HEK293 (cell line): Measurements from ENCODE around the gene PIF1.

Experiments used
- GLIS2 ChIP-seq: fragments of 450-650 bp; formaldehyde crosslinking; IDR thresholded peaks from 2 replicates; pipeline ENCODE4 v1.5.1; 2016; ENCODE audit warnings: missing biosample characterization, missing genetic modification characterization
- MZF1 ChIP-seq: fragments of 450-650 bp; formaldehyde crosslinking; IDR thresholded peaks from 2 replicates; pipeline ENCODE4 v1.5.1; 2017; ENCODE audit warnings: missing biosample characterization, missing genetic modification characterization, borderline replicate concordance
- ZBTB7A ChIP-seq: fragments of 450-650 bp; formaldehyde crosslinking; IDR thresholded peaks from 2 replicates; pipeline ENCODE4 v1.5.1; 2016; ENCODE audit warnings: low read depth, missing biosample characterization, missing genetic modification characterization
- ZNF37A ChIP-seq: fragments of 450-650 bp; IDR thresholded peaks from 2 replicates; pipeline ENCODE4 v1.5.1; 2018; ENCODE audit warnings: missing biosample characterization, missing genetic modification characterization
- ZNF660 ChIP-seq: fragments of 450-650 bp; IDR thresholded peaks from 2 replicates; pipeline ENCODE4 v1.5.1; 2018; ENCODE audit warnings: missing biosample characterization, mild to moderate bottlenecking, missing genetic modification characterization
- ZNF670 ChIP-seq: fragments of 450-650 bp; formaldehyde crosslinking; IDR thresholded peaks from 2 replicates; pipeline ENCODE4 v1.5.1; 2016; ENCODE audit warnings: missing biosample characterization, missing genetic modification characterization, low read depth
- TF ChIP-seq, protein P1 (sequence below): fragments of 450-650 bp; formaldehyde crosslinking; IDR thresholded peaks from 2 replicates; pipeline ENCODE4 v1.5.1; 2016; ENCODE audit warnings: missing biosample characterization, missing genetic modification characterization
- TF ChIP-seq, protein P2 (sequence below): fragments of 450-650 bp; formaldehyde crosslinking; IDR thresholded peaks from 2 replicates; pipeline ENCODE4 v1.5.1; 2016; ENCODE audit warnings: missing biosample characterization, missing genetic modification characterization
- TF ChIP-seq, protein P3 (sequence below): fragments of 450-650 bp; formaldehyde crosslinking; IDR thresholded peaks from 2 replicates; pipeline ENCODE4 v1.5.1; 2016; ENCODE audit warnings: missing biosample characterization, missing genetic modification characterization

DNA sequence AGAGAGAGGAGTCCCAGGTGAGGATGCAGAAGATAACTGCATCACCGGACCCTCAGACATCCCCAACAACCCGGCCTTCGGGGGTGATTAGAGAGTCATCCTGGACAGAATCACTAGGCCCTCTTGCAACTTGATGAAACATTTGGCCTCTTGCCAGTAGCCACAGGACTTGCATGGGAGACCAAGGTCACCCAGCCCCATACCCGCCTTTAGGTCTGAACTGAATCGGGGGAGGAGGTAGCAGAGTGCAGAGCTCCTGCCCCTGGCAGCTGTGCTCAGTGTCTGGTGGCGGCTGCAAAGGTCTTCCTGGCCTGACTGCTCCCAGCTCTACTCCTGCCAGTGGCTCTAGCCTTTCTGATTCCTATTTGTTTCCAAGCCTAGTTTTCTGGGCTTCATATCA lies 12.4 kb downstream of the PIF1 start:
- TF ChIP-seq, protein P1, sequence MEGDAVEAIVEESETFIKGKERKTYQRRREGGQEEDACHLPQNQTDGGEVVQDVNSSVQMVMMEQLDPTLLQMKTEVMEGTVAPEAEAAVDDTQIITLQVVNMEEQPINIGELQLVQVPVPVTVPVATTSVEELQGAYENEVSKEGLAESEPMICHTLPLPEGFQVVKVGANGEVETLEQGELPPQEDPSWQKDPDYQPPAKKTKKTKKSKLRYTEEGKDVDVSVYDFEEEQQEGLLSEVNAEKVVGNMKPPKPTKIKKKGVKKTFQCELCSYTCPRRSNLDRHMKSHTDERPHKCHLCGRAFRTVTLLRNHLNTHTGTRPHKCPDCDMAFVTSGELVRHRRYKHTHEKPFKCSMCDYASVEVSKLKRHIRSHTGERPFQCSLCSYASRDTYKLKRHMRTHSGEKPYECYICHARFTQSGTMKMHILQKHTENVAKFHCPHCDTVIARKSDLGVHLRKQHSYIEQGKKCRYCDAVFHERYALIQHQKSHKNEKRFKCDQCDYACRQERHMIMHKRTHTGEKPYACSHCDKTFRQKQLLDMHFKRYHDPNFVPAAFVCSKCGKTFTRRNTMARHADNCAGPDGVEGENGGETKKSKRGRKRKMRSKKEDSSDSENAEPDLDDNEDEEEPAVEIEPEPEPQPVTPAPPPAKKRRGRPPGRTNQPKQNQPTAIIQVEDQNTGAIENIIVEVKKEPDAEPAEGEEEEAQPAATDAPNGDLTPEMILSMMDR = no peak
- TF ChIP-seq ZNF37A (tag by site-specific recombination) (no peak), ZBTB7A (tag by site-specific recombination) (no peak), ZNF670 (no peak), GLIS2 (no peak), MZF1 (tag by site-specific recombination) (no peak), ZNF660 (no peak)
- TF ChIP-seq, protein P2, sequence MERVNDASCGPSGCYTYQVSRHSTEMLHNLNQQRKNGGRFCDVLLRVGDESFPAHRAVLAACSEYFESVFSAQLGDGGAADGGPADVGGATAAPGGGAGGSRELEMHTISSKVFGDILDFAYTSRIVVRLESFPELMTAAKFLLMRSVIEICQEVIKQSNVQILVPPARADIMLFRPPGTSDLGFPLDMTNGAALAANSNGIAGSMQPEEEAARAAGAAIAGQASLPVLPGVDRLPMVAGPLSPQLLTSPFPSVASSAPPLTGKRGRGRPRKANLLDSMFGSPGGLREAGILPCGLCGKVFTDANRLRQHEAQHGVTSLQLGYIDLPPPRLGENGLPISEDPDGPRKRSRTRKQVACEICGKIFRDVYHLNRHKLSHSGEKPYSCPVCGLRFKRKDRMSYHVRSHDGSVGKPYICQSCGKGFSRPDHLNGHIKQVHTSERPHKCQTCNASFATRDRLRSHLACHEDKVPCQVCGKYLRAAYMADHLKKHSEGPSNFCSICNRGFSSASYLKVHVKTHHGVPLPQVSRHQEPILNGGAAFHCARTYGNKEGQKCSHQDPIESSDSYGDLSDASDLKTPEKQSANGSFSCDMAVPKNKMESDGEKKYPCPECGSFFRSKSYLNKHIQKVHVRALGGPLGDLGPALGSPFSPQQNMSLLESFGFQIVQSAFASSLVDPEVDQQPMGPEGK (tag by site-specific recombination) = no peak
- TF ChIP-seq, protein P3, sequence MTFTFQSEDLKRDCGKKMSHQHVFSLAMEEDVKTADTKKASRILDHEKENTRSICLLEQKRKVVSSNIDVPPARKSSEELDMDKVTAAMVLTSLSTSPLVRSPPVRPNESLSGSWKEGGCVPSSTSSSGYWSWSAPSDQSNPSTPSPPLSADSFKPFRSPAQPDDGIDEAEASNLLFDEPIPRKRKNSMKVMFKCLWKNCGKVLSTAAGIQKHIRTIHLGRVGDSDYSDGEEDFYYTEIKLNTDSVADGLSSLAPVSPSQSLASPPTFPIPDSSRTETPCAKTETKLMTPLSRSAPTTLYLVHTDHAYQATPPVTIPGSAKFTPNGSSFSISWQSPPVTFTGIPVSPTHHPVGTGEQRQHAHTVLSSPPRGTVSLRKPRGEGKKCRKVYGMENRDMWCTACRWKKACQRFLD (tag by site-specific recombination) = no peak
